Measurements from ENCODE around the gene BABAM2.
"Not testable (repeated sequence)": the region's sequence is repeated elsewhere in the genome, so short reads cannot be mapped to it uniquely, and the experiment has no call there.

The BABAM2 gene

GRCh38 chr2:28025123-28025522 lies 134.6 kb downstream of the BABAM2 start:
- no peak for DNase-seq (ENCODE audit: low read depth in 2 of 2)

- not testable (repeated sequence) for DNase-seq (ENCODE audit: low read depth in 2 of 2)
These were observed 135.7 kb downstream of the BABAM2 start for GRCh38 chr2:28026230-28026629.

GRCh38 chr2:28028025-28028424 lies 137.5 kb downstream of the BABAM2 start:
- DNase-seq (ENCODE audit: low read depth in 2 of 2), result no peak

GRCh38 chr2:28030600-28030999 lies 140.1 kb downstream of the BABAM2 start:
- no peak for DNase-seq (ENCODE audit: low read depth in 2 of 2)

- no peak for DNase-seq (ENCODE audit: low read depth in 2 of 2)
These were observed 142.3 kb downstream of the BABAM2 start for GRCh38 chr2:28032816-28033215.

DNA sequence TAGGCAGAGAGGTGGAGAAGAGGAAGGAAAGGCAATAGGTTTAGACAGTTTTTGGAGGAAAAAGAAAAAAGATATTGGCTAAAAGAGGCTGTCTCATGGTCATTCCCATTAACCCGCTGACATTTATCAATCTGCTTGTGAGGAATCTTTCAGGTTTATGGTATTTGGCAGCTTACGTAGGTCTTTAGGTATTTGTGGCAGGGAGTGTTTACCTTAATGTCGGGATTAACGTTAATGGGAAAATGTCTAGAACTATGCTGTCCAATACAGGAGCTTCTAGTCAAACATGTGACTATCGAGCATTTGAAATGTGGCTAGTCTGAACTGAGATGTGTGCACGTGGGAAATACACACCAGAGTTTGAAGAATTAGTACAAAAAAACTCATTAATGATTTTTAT lies 144.2 kb downstream of the BABAM2 start:
- no peak for DNase-seq (ENCODE audit: low read depth in 2 of 2)

DNA sequence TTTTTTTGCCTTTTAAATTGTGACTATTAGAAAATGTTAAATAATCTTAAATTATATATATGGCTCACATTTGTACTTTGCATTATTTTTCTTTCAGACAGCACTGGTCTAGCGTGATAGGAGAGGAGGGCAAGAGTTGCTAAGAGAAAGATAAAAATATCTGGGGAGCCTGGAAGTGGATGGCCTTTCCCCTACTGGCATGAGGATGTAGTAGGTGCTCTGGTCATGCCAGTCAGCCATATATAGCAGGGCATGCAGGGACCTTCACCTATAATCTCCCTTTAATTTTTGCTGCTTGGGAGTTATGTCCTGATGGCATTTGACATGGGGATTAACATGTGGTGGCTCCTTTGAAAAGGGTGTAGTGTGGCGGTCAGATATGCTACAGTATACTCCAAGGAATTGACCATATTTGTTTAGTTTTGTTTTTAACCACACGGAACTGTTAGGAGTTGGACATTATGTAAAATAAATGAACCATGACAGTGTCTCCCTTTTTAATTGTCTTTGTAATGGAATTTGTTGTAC lies 144.7 kb downstream of the BABAM2 start:
- DNase-seq (ENCODE audit: low read depth in 2 of 2), result no peak

DNA sequence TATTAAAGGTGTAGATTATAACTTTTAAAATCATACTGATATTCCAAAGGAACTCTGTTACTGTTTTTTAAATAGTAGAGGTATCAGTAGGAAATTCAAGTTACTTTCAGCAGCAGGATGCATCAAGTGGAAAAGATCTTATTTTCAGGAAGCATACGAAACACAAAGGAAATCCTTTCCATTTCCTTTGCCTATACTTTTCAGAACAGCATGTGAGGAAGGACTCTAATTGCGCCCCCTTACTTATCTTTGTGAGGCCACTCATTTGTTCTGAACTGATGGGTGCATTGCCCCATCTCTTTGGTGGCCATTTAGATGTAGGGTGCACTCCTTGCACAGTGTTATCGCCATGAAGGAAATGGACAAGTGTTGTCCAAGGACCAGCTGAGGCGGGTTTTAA lies 145.3 kb downstream of the BABAM2 start:
- no peak for DNase-seq (ENCODE audit: low read depth in 2 of 2)

DNA sequence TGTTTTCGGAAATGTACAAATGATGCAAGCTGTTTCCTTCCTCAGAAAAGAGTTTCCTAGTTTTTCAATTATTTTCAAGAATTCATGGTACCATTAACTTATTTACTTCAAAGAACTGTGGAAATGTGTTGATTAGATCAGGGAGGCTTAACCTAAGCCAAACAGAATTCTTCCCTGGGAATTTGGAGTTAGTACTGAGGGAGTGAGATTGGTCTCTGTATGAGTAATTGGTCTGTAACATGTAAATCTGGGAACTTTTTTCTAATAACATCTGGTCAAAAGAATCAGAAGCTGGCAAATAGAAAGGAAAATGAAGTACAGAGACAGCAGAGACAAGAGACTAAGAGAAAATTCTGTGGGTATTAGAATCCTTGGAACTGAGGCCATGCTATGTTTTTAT lies 145.8 kb downstream of the BABAM2 start:
- no peak for DNase-seq (ENCODE audit: low read depth in 2 of 2)

- no peak for DNase-seq (ENCODE audit: low read depth in 2 of 2)
These were observed 148.2 kb downstream of the BABAM2 start for GRCh38 chr2:28038722-28039121.

- DNase-seq (ENCODE audit: low read depth in 2 of 2), result no peak
These were observed 155.3 kb downstream of the BABAM2 start for GRCh38 chr2:28045676-28046351.

DNA sequence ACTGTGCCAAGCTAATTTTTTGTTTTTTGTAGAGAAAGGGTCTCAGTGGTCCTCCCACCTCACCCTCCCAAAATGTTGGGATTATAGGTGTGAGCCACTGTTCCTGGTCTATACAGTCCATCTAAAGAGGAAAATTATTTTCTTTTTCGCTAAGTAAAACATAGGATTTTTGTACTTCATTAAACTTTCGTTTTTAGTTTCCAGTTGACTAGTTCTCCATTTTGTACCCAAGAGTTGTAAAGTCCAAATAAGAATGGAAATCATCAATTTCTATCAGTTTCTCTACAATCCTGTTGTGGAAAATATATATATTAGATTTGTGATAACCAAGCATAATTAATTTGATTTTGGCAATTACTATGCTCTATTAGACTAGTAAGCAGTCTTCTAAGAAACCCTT lies 156.4 kb downstream of the BABAM2 start:
- no peak for DNase-seq (ENCODE audit: low read depth in 2 of 2)

DNA sequence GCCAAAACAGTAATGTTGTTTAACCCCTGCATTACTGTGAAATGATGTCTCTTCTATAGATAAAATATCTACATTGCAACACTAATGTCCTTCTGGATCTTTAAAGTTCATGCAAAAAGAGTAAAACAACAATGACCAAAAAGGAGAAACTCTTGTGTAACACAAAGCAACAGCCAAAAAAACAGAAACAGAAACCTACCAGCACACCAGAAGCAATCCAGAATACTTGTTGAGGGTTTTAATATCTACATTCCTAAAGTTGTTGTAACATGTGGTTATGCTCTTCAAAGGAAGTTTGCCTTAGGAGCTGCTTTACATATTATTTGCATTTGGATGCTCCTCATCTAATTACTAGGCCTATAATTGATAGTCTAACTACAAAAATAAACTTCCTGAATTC lies 157.2 kb downstream of the BABAM2 start:
- no peak for DNase-seq (ENCODE audit: low read depth in 2 of 2)

DNA sequence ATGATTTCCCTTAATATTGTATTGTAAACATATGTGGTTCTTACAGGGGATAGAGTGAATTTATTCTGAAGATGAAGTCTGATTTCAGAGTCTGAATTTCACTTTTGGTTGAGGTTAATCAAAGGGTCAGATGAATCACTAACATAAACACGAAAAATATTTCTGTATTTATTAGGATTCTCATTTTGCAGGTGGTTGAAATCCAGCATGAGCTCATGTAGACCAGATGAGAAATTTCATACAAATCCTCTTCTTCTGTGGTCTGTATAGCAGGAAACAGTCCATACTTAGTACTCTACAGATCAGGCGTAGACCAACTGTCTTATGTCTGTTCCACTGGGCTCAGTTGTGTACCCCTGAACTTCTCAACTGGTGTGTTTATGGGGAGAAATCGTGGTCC lies 157.8 kb downstream of the BABAM2 start:
- no peak for DNase-seq (ENCODE audit: low read depth in 2 of 2)

DNA sequence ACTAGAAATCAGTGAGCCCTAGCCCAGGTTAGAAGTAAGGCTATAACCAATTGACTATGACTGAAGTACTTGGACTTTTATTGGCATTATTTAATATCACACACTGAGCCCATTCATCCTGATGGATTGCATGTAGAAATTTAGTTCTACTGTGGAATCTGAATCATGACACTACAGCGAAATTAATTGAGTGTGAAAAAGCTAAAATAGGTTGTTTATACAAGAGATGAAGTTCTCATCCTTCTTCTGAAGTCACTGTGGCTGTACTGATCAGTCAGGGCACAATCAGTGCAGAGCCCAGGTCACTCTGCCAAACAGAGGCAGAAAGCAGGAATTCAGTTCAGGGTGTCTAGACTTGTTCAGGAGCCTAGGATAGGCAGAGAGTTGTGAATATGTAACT lies 158.9 kb downstream of the BABAM2 start:
- no peak for DNase-seq (ENCODE audit: low read depth in 2 of 2)

DNA sequence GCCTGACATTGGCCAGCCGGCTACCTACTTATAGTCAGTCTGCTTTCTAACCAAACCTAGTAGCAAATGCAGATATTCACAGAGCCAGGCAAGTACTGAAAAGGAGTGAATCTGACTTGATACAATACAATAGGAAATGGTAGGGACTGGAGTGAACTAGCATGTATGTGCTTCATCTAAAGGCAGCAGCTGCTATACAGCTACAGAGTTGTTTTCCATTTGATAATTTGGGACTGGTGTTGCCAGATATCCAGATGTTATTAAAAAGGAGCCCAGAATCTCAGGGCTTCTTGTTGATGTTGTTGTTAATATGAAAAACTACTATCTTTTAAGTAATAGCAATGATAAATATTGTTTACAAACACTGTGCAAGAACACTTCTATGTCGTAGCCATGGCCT lies 159.4 kb downstream of the BABAM2 start:
- DNase-seq (ENCODE audit: low read depth in 2 of 2), result no peak

- no peak for DNase-seq (ENCODE audit: low read depth in 2 of 2)
These were observed 162.2 kb downstream of the BABAM2 start for GRCh38 chr2:28052691-28053090.

DNA sequence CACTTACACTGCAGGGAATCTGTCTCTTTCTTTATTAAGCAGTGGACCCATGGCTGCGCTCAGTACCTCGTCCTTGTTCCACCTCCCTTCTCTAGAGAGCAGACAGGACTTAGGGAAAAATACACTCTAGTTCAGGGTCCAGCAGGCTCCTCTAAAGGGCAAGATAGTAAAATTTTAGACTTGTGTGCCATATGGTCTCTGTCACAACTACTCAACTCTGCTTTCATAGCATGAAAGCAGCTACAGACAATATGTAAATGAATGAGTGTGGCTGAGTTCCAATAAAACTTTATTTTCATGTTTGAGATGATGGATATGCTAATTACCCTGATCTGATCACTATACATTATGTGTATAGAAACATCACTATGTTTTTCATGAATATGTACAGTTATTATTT lies 163.1 kb downstream of the BABAM2 start:
- DNase-seq (ENCODE audit: low read depth in 2 of 2), result no peak

- no peak for DNase-seq (ENCODE audit: low read depth in 2 of 2)
These were observed 164.4 kb downstream of the BABAM2 start for GRCh38 chr2:28054916-28055315.

- no peak for DNase-seq (ENCODE audit: low read depth in 2 of 2)
These were observed 164.9 kb downstream of the BABAM2 start for GRCh38 chr2:28055325-28055970.

GRCh38 chr2:28058791-28059190 lies 168.3 kb downstream of the BABAM2 start:
- DNase-seq (ENCODE audit: low read depth in 2 of 2), result no peak

GRCh38 chr2:28062867-28063266 lies 172.3 kb downstream of the BABAM2 start:
- no peak for DNase-seq (ENCODE audit: low read depth in 2 of 2)

DNA sequence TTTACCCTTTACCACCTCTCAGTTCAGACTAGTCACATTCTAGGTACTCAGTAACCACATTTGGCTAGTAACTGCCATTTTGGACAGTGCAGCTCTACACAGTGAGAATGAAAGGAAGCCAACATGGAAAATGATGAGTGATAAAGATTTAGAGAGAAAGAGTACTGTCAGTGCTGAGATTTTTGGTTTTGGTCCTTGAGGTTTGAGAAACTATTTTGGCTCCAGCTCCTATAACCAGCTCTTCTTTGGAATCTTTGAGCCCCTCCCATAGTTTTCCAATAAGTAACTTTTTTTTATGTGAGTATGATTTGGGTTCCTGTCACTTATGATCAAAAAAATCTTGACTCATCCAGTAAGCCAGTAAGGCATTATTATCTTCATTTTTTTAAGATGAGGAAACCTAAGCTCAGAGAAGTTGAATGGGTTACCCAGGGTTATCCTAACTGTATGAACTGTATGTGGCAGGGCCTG lies 173.0 kb downstream of the BABAM2 start:
- DNase-seq (ENCODE audit: low read depth in 2 of 2), result no peak

All from activated CD4-positive, alpha-beta T cell treated with anti-CD3 and anti-CD28 coated beads for 24 hours (primary cell).